GM18505 (cell line): Measurements from ENCODE around the gene ASMTL.
"Not testable (repeated sequence)": the region's sequence is repeated elsewhere in the genome, so short reads cannot be mapped to it uniquely, and the experiment has no call there.

Experiments
- ATAC-seq: cut with Tn5 transposase; IDR thresholded peaks from one replicate; pipeline ENCODE4 v1.9.1; 2021; ENCODE audit not compliant: unreplicated experiment
- POLR2A ChIP-seq: IDR thresholded peaks from 4 replicates; pipeline ENCODE4 v1.6.1; 2011; ENCODE audit warnings: borderline replicate concordance; ENCODE audit not compliant: insufficient read depth, insufficient read length; ENCODE audit errors: extremely low read depth

Gene ASMTL

DNA sequence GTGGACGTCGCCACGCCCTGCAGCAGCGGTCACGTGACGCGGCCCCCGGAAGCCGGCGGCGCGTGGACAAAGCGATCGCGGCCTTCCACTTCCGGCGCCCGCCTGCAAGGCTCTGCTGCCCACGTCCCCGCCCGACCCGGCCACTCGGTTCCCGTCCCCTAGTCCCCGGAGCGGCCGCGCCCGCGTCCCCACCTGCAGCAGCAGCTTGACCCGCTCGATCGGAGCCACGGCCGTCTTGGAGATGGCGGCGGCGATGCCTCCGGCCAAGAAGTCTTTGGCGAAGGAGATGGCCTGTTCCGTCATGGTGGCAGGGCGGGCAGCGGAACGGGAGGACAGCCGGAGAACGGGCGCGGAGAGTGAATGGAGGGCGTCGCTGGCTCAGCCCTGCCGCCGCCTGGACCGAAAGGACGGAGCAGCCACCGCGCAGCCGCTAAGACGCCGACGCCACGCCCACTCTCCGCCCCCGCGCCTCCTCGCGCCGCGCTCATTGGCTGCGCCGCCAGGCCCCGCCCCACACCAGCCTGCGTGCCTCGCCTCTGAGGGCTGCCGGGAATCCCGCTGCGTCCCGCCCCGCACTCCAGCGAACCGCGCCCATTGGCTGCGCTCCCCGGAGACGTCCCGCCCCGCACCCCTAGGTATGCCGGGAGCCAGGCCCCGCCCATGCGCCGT lies 60.9 kb downstream of the ASMTL start, which contains the start of gene SLC25A6:
Gene SLC25A6 (minus strand): TSS at position 407 of the 669 bp plus-strand sequence. CDS start 104 bp downstream, at position 303.
- peak; percentile 94 for ATAC-seq
- TF ChIP-seq POLR2A: peak; percentile 89

DNA sequence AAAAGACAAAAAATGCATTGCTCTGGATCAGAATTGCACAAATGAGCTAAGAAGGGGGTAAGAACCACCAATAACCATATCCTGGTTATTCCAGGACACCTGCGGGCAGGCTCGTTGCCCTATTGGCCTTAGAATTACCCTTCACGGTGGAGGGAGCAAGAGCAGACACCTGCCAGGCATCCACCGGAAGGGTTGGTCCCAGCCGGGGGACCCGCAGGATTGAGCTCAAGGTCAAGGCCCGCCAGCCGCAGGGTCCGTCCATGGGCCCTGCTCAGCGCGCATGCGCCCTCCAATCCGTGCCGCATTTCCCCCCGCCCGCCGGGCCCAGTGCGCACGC lies 61.4 kb downstream of the ASMTL start:
- ATAC-seq: no peak
- no peak for TF ChIP-seq POLR2A

DNA sequence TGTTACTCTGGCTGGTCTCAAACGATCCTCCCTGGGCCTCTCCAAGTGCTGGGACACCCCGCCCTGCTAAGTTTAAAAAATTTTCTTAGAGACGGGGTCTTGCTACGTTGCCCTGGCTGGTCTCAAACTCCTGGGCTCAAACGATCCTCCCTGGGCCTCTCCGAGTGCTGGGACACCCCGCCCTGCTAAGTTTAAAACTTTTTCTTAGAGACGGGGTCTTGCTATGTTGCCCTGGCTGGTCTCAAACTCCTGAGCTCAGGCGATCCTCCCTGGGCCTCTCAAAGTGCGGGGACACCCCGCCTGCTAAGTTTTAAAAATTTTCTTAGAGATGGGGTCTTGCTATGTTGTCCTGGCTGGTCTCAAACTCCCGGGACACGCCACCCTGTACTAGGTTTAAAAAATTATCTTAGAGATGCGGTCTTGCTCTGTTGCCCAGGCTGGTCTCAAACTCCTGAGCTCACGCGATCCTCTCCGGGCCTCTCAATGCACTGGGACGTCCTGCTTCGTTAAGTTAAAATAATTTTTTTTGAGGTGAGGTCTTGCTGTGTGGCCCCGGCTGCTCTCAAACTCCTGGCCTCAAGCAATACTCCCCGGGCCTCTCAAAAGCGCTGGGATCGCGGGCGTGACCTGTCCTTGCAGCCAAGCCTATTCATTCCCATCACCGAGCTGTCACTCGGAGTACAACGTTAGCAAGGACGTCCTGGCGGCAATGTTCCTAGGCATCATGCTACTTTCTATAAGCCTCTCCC lies 61.9 kb downstream of the ASMTL start:
- peak; percentile 2 for TF ChIP-seq POLR2A

DNA sequence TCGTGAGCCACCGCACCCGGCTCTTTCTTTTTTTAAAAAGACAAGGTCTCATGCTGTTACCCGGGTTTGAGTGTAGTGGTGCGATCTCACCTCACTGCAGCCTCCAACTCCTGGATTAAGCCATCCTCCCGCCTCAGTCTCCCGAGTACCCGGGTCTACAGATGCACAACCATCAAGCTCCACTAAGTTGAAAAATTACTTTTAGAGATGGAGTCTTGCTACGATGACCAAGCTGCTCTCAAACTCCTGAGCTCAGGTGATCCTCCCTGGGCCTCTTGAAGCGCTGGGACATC lies 62.8 kb downstream of the ASMTL start:
- no peak for TF ChIP-seq POLR2A
- ATAC-seq: no peak

More for the DNA sequence above, 61.9 kb downstream of the ASMTL start:
- ATAC-seq: no peak

DNA sequence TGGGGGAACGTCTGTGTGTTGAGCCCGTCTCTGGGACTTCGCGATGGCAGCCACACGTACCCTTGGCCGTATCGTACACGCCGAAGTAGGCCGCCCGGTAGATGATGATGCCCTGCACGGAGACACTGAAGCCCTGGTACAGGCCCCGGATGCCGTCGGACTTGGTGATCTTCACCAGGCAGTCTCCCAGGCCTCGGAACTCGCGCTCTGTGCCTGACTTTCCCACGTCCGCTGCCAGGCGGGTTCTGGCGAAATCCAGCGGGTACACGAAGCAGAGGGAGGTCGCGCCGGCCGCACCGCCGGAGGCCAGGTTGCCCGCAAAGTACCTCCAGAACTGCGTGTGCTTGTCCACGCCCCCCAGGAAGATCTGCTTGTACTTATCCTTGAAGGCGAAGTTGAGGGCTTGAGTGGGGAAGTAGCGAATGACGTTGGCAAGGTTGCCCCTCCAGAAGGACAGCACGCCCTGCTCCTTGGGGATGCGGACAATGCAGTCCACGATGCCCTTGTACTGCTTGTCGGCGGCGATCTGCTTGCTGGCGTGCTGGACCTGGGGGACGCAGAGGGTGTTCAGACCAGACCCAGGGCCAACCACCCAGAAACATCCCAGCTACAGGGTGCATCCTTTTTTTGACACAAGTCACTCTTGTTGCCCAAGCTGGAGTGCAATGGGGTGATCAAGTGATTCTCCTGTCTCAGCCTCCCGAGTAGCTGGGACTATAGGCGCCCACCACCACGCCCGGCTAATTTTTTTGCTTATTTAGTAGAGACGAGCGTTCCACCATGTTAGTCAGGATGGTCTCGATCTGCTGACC lies 63.3 kb downstream of the ASMTL start:
- no peak for ATAC-seq
- no peak for TF ChIP-seq POLR2A

DNA sequence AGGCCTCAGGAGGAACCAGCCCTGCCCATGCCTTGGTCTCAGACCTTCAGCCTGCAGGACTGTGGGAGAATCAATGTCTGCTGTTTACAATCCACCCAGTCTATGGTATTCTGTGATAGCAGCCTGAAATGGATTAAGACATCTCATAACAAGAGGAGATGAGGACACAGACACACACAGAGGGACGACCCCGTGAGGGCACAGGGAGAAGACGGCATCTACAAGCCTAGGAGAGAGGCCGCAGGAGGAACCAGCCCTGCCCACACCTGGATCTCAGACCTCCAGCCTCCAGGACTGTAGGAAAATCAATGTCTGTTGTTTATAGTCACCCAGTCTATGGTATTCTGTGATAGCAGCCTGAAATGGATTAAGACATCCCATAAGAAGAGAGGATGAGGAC lies 64.1 kb downstream of the ASMTL start:
- no peak for TF ChIP-seq POLR2A
- no peak for ATAC-seq

DNA sequence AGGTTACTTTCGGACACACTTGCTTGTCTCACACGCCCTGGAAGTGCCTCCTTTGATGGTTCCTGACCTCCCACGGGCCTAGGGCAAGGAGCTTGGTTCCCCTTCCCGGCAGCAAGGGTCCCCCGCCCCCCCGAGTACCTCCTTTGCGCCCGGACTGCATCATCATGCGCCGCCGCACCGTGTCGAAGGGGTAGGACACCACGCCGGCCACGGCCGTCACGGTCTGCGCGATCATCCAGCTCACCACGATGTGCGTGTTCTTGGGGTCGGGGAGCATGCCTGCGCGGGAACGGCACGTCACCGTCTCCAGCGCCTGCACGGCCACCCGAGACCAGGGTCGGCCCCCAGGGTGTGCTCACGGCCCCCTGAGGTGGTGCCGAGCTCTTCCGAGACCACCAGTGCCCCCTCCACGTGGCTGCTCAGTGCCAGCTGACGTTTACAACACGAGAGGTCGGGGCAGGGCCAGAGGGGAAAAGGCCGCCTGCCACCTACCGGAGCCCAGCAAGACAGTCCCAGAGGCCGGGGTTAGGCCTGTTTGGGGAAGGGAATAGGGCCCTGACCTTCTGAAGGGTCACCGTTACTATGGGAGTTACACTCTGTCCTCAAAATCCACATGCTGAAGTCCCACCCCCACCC lies 65.5 kb downstream of the ASMTL start:
- no peak for ATAC-seq

DNA sequence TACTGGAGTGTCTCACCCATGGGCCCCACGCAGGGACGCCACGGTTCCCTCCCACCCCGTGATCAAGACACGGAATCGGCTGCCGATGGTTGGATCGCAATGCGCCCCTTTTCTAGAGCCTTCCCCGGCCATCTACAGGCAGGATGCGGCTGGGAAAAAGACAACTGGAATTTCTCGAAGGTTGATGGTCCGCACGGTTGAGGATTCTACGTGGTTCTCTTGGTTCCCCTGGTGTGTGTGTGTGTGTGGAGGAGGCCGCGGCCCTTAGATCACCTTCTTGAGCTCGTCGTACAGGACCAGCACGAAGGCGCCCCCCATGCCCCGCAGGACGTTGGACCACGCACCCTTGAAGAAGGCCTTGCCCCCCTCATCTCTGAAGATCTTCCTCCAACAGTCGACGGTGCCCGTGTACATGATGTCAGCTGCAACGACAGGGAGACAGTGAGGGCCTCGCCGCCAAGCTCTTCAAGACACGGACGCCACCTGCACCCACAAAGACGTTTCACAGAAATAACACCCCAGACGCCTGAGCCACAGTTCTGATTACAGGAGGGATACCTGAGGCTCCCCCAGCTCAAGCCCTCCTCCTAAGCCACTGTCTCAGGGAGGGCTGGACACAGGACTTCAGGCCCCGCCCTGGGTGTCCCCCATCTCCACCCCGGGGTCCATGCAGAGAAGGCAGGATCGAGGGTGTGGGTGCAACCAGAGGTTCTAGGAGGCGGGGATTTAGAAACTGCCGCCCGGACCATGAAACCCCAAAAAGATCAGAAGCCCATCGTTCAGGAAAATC lies 66.2 kb downstream of the ASMTL start:
- no peak for ATAC-seq
- peak; percentile 41 for TF ChIP-seq POLR2A

More for the DNA sequence above, 65.5 kb downstream of the ASMTL start:
- no peak for TF ChIP-seq POLR2A

DNA sequence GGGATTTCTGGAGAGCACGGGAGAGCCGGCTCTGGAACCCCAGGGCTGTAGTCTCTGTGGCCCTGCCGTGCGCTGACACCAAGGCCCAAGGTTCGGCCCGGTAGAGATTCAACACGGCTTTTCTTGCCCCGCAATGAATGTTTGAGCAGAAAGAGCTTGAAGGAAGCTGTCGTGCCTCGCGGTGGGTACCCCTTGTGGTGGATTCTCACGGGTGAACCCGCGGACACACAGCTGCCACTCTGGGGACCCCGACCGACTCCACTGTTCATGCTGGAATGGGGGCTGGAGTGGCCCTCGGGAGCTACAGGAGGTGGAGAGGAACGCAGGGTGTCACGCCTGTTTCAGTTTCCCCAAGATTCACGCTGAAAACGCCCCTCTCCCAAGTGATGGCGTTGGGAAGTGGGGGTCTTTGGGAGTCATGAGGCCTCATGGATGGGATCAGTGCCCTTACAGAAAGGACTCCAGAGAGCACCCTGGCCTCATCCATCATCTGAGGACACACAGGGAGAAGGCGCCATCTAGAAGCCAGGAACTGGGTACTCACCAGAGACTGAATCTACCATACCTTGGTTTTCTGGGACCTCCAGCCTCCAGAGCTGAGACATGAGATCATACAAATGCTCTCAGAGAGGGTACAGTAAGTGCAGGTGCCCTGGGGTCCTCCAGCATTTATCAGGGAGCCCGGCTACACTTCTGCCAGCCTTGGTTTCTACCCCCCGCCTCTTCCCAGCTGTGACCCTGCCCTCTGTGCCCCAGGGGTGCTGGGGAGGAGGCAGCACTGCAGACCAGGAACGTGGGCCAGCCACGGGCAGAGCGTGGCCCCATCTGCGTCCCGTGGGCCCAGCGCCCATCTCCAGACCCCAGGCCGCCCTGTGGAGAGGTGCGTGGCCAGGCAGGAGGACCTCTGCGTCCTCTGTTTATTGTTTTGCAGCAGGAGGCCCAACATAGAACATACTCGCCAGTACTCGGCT lies 67.2 kb downstream of the ASMTL start:
- no peak for TF ChIP-seq POLR2A
- no peak for ATAC-seq

DNA sequence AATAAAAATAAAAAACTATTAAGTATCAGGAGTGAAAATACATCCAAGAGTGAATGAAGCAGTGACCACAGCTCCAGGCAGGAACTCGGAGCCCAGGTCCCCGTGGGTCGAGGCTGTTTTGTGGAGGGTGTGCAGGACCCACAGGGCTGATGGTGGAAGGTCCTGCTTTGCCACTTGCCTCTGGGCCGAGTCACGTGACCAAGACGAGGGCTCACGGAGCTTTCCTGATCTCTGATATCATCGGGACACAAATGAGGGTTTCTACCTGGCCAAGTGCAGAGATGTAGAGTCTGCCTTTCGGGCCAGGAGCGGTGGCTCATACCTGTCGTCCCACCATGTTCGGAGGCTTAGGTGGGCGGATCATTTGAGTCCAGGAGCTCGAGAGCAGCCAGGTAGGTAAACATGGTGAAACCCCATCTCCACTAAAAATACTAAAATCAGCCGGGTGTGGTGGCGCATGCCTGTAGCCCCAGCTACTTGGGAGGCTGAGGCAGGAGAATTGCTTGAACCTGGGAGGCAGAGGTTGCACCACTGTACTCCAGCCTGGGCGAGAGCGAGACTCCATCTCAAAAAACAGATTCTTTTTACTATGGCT lies 68.0 kb downstream of the ASMTL start:
- peak; percentile 45 for TF ChIP-seq POLR2A
- ATAC-seq: no peak

DNA sequence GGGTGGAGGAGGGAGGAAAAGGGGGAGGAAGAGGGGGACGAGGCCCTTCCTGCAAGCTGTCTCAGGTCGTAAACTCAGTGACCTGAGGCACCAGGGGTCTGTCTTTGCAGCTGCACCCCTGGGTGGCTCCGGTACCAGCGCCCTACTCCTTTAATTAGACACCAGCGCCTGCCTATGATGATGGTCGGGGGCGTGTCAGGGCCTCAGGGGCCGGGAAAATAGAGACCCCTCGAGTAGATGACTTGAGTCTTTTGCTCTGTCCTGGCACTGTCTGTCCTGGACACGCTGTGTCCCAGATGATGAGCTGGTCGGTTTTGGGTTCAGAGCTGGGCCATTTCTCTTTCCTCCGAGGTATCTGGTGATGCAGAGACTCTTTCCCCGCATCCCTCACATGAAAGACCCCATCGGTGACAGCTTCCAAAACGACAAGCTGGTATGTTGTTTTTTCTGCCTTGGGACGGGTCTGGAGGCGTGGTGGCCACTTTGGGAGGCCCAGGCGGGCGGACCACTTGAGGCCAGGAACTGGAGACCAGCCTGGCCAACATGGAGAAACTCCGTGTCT lies 72.0 kb downstream of the ASMTL start:
- ATAC-seq: no peak
- TF ChIP-seq POLR2A: peak; percentile 37

DNA sequence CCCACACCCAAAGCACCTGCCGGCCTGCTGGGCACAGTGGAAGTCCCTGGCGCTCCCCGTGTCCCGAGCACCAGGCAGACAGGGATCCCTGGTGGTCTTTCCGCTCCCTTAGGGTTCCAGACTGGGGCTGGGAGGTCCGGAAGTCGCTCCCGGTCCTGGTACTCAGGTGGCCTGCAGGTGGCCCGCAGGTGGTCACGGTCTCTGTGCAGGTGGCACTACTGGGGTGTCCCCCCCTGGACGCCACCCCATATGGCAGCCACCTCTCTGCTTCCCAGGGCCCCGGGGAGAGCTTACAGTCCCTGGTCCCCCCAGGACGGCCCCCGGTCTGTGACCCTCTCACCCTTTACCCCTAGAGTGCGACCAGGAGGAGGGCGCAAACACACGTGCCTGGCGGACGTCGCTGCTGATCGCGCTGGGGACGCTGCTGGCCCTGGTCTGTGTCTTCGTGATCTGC lies 74.4 kb downstream of the ASMTL start:
- TF ChIP-seq POLR2A: no peak
- no peak for ATAC-seq

DNA sequence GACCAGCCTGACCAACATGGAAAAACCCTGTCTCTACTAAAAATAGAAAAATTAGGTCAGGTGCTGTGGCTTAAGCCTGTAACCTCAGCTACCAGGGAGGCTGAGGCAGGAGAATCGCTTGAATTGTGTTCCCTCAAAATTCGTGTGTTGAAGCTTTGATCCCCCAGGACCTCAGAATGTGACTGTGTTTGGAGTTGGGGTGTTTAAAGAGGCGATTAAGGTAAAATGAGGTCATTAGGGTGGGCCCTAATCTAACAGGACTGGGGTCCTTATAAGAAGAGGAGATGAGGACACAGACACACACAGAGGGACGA lies 84.4 kb downstream of the ASMTL start:
- no peak for ATAC-seq
- no peak for TF ChIP-seq POLR2A

DNA sequence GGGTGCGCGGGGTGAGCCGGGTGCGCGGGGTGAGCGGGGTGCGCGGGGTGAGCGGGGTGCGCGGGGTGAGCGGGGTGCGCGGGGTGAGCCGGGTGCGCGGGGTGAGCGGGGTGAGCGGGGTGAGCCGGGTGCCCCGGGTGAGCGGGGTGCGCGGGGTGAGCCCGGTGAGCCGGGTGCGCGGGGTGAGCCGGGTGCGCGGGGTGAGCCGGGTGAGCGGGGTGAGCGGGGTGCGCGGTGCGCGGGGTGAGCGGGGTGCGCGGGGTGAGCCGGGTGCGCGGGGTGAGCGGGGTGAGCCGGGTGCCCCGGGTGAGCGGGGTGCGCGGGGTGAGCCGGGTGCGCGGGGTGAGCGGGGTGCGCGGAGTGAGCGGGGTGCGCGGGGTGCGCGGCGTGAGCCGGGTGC lies 86.3 kb downstream of the ASMTL start:
- not testable (repeated sequence) for ATAC-seq
